Spleen (tissue), 11 donors: Measurements from ENCODE around the gene LDAH. TPM values are rescaled to one million over a fixed set of nuclear protein-coding genes. Genes with fewer than 3 reads are reported as not detected.

Experiments
- DNase-seq: peaks from one replicate; pipeline ENCODE4 v3.0.0-alpha.2; 2020
- H3K27ac ChIP-seq, 8 donors: fragments of 200-600 bp; sonication (generic) in 7 of 8; 1 replicate in 4 of 8; 2 replicates in 4 of 8; pipeline versions ENCODE4 v1.5.0 to v1.8.0; 2016 to 2021; ENCODE audit warnings: inconsistent platforms in 4 of 8, mild to moderate bottlenecking in 4 of 8, moderate library complexity in 1 of 8
- H3K27me3 ChIP-seq, 7 donors: fragments of 200-600 bp; sonication (generic) in 6 of 7; replicated peaks in 1 of 7; 1 replicate in 4 of 7; 2 replicates in 3 of 7; pipeline versions ENCODE4 v1.5.0 to v1.8.0; 2016 to 2021; ENCODE audit warnings: inconsistent platforms in 3 of 7, mild to moderate bottlenecking in 1 of 7
- H3K36me3 ChIP-seq, 6 donors: fragments of 200-600 bp; sonication (generic) in 5 of 6; 1 replicate in 4 of 6; 2 replicates in 2 of 6; pipeline versions ENCODE4 v1.5.0 to v1.8.0; 2016 to 2021; ENCODE audit warnings: inconsistent platforms in 2 of 6
- H3K4me1 ChIP-seq, 6 donors: fragments of 200-600 bp; sonication (generic) in 5 of 6; 1 replicate in 3 of 6; 2 replicates in 3 of 6; pipeline versions ENCODE4 v1.5.0 to v1.8.0; 2016 to 2021; ENCODE audit warnings: inconsistent platforms in 3 of 6
- H3K4me3 ChIP-seq, 8 donors: fragments of 200-600 bp; sonication (generic) in 7 of 8; 1 replicate in 4 of 8; 2 replicates in 4 of 8; pipeline versions ENCODE4 v1.5.0 to v1.8.0; 2016 to 2021; ENCODE audit warnings: inconsistent platforms in 4 of 8, mild to moderate bottlenecking in 4 of 8, moderate library complexity in 2 of 8
- H3K9me3 ChIP-seq, 8 donors: fragments of 200-600 bp; sonication (generic) in 7 of 8; 1 replicate in 4 of 8; 2 replicates in 4 of 8; pipeline versions ENCODE4 v1.5.0 to v1.8.0; 2016 to 2021; ENCODE audit warnings: inconsistent platforms in 4 of 8
- POLR2A ChIP-seq, 3 donors: fragments of 450-650 bp; IDR thresholded peaks; one replicate each; pipeline ENCODE4 v1.5.1; 2017; ENCODE audit warnings: antibody characterized with exemption in 3 of 3, mild to moderate bottlenecking in 1 of 3
- POLR2AphosphoS5 ChIP-seq, 3 donors: sonication (generic); formaldehyde crosslinking; IDR thresholded peaks; one replicate each; pipeline ENCODE4 v1.5.1; 2017; ENCODE audit warnings: antibody characterized with exemption in 3 of 3
- WGBS, 5 donors: extraction: QIAGEN DNeasy Blood & Tissue Kit in 3 of 5; methylation state at CpG; one replicate each; pipeline versions ENCODE4 v1.1.5 to v1.1.7; 2013 to 2018; 5-methylcytosine and 5-hydroxymethylcytosine counted together
- intact Hi-C: fragments of 100-400 bp; cut with DNase I; formaldehyde crosslinking; loops from one replicate; pipeline ENCODE4 v1.15.0; 2023; ENCODE audit warnings: low total_unique reads
- polyA plus RNA-seq, 3 donors: library from polyadenylated mRNA; stranded (reverse); fragments of 200-250 nt; gene quantifications; one replicate each; pipeline ENCODE4 v1.2.1, GENCODE V29; 2013
- total RNA-seq, 7 donors: library from RNA; depleted of rRNA in 3 of 7; stranded (reverse); fragments of >200 nt in 3 of 7; fragmentation: NEBNext Ultra II Directional in 4 of 7; extraction: Animal tissue kit (Norgen Biotek cat#: 25700) in 4 of 7; gene quantifications; one replicate each; pipeline versions ENCODE4 v1.1.0 to v1.2.1, GENCODE V29; 2016 to 2021
- TF ChIP-seq, protein P1 (sequence below), 11 experiments: fragments of 200-600 bp in 7 of 11; fragments of 450-650 bp in 4 of 11; sonication (generic) in 4 of 11; IDR thresholded peaks in 8 of 11; conservative IDR thresholded peaks in 3 of 11; 1 replicate in 7 of 11; 2 replicates in 4 of 11; pipeline versions ENCODE4 v1.4.0 to v1.8.0; 2016 to 2021; ENCODE audit warnings: antibody characterized with exemption in 11 of 11, inconsistent platforms in 4 of 11, mild to moderate bottlenecking in 1 of 11
- donor health status: healthy with polysubstance abuse.
- donor health status: DM: no; HTN: no; CAD: no; lungs with moderate emphysema.
- donor health status: DM: no; HTN: no; CAD: no.
- donor health status: Bipolar disorder and iron deficiency.
- donor health status: healthy.
- donor health status: DM: no; HTN: no; CAD: no.
- donor health status: DM: yes; HTN: yes; CAD: no.

Gene LDAH
- total and polyA plus RNA-seq, 10 donors, result 5.8 to 33.2 (median 21.1) TPM

GRCh38 chr2:20689428-20690264 lies 133.3 kb downstream of the LDAH start:
- DNase-seq, result no peak
- 88 to 96% (median 90%) methylated on average over 11 of the region's 11 CpGs for WGBS, 5 donors
- intact Hi-C loops, result no loop called here
- H3K27ac ChIP-seq, result no peak overlapping the region
- no peak overlapping the region for H3K4me3 ChIP-seq
- no peaks in the 10 kb centered on the region for H3K27me3 ChIP-seq
- peaks cover 0 to 6% (median 2%) of the 10 kb centered on the region in 8 donors for H3K9me3 ChIP-seq
- H3K4me1 ChIP-seq, result no peaks in the 10 kb centered on the region
- peaks cover 0 to 98% (median 27%) of the 10 kb centered on the region in 6 donors for H3K36me3 ChIP-seq
- no peak for TF ChIP-seq POLR2AphosphoS5 (IDR thresholded peaks at IDR 0.05)
- no peak for TF ChIP-seq POLR2A (IDR thresholded peaks at IDR 0.05)
- TF ChIP-seq, protein P1, sequence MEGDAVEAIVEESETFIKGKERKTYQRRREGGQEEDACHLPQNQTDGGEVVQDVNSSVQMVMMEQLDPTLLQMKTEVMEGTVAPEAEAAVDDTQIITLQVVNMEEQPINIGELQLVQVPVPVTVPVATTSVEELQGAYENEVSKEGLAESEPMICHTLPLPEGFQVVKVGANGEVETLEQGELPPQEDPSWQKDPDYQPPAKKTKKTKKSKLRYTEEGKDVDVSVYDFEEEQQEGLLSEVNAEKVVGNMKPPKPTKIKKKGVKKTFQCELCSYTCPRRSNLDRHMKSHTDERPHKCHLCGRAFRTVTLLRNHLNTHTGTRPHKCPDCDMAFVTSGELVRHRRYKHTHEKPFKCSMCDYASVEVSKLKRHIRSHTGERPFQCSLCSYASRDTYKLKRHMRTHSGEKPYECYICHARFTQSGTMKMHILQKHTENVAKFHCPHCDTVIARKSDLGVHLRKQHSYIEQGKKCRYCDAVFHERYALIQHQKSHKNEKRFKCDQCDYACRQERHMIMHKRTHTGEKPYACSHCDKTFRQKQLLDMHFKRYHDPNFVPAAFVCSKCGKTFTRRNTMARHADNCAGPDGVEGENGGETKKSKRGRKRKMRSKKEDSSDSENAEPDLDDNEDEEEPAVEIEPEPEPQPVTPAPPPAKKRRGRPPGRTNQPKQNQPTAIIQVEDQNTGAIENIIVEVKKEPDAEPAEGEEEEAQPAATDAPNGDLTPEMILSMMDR (IDR thresholded peaks at IDR 0.05 in 8 of 11, conservative IDR thresholded peaks at IDR 0.05 in 3 of 11), result no peak

GRCh38 chr2:20687260-20687832 lies 135.6 kb downstream of the LDAH start:
- H3K36me3 ChIP-seq, result peaks cover 0 to 96% (median 29%) of the 10 kb centered on the region in 6 donors
- H3K27me3 ChIP-seq, result no peaks in the 10 kb centered on the region
- TF ChIP-seq POLR2AphosphoS5 (IDR thresholded peaks at IDR 0.05) (no peak), POLR2A (IDR thresholded peaks at IDR 0.05) (no peak)
- TF ChIP-seq, protein P1 (IDR thresholded peaks at IDR 0.05 in 8 of 11, conservative IDR thresholded peaks at IDR 0.05 in 3 of 11), result no peak
- no peaks in the 10 kb centered on the region for H3K4me1 ChIP-seq
- H3K4me3 ChIP-seq, result no peak overlapping the region
- DNase-seq, result no peak
- intact Hi-C loops, result no loop called here
- H3K9me3 ChIP-seq, result peaks cover 0 to 6% (median 2%) of the 10 kb centered on the region in 8 donors
- 95 to 99% (median 97%) methylated on average over 4 of the region's 4 CpGs for WGBS, 5 donors
- no peak overlapping the region for H3K27ac ChIP-seq

GRCh38 chr2:20684581-20685063 lies 138.3 kb downstream of the LDAH start:
- intact Hi-C loops, result no loop called here
- Histone ChIP-seq H3K27me3 (no peaks in the 10 kb centered on the region), H3K36me3 (peaks cover 0 to 95% (median 32%) of the 10 kb centered on the region in 6 donors), H3K9me3 (peaks cover 0 to 6% (median 2%) of the 10 kb centered on the region in 8 donors), H3K4me1 (no peaks in the 10 kb centered on the region), H3K27ac (no peak overlapping the region), H3K4me3 (no peak overlapping the region)
- TF ChIP-seq POLR2AphosphoS5 (IDR thresholded peaks at IDR 0.05) (no peak), POLR2A (IDR thresholded peaks at IDR 0.05) (no peak)
- TF ChIP-seq, protein P1 (IDR thresholded peaks at IDR 0.05 in 8 of 11, conservative IDR thresholded peaks at IDR 0.05 in 3 of 11), result no peak
- 74 to 93% (median 85%) methylated on average over 6 of the region's 6 CpGs for WGBS, 5 donors
- DNase-seq, result no peak
